ENCODE results near the gene EIF2AK3.
"Not testable (repeated sequence)": the region's sequence is repeated elsewhere in the genome, so short reads cannot be mapped to it uniquely, and the experiment has no call there.

DNA sequence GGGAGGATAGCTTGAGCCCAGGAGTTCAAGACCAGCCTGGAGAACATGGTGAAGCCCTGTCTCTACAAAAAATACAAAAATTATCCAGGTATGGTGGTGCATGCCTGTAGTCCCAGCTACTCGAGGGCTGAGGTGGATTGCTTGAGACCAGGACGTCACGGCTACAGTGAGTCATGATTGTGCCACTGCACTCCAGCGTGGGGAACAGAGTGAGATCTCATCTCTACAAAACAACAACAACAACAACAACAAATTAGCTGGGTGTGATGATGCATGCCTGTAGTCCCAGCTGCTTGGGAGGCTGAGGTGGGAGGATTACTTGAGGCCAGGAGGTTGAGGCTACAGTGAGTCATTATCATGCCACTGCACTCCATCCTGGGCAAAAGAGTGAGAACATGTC lies 81.0 kb downstream of the EIF2AK3 start:
- TF ChIP-seq, protein P1, sequence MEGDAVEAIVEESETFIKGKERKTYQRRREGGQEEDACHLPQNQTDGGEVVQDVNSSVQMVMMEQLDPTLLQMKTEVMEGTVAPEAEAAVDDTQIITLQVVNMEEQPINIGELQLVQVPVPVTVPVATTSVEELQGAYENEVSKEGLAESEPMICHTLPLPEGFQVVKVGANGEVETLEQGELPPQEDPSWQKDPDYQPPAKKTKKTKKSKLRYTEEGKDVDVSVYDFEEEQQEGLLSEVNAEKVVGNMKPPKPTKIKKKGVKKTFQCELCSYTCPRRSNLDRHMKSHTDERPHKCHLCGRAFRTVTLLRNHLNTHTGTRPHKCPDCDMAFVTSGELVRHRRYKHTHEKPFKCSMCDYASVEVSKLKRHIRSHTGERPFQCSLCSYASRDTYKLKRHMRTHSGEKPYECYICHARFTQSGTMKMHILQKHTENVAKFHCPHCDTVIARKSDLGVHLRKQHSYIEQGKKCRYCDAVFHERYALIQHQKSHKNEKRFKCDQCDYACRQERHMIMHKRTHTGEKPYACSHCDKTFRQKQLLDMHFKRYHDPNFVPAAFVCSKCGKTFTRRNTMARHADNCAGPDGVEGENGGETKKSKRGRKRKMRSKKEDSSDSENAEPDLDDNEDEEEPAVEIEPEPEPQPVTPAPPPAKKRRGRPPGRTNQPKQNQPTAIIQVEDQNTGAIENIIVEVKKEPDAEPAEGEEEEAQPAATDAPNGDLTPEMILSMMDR (IDR thresholded peaks at IDR 0.05; ENCODE audit: poor library complexity): not testable (repeated sequence)
- not testable (repeated sequence) for TF ChIP-seq EZH2phosphoT487 (IDR thresholded peaks at IDR 0.05; ENCODE audit: low read depth, severe bottlenecking, unreplicated experiment)
